ENCODE data around the gene MAPK7. TPM values are rescaled to one million over a fixed set of nuclear protein-coding genes. Genes with fewer than 3 reads are reported as not detected.

MAPK7 gene
- polyA plus RNA-seq, 2 of the 4 experiments (the other 2 are of a cell fraction): 7.2 to 25.8 TPM

Small RNA genes within 50 kb of the gene (small RNA-seq; reads per million reads assigned to genes)
- gene MIR1180 (0.29 to 30.6 (median 17.6) reads per million in 6 experiments), gene RF00537 (0 reads per million in 6 experiments)

Other genes with a start within 250 kb of the MAPK7 start
- gene EPN2, start 141.1 kb upstream of the MAPK7 start, polyA plus RNA-seq (2011; rRNA removed): 32.7 and 33.8 TPM in 2 replicates
- 30.5 to 33.0 TPM (median 32.1 TPM) in 3 replicates for gene EPN2, start 141.1 kb upstream of the MAPK7 start, polyA plus RNA-seq (2017; fragmentation: RNase III; extraction: RNeasy Plus Mini Kit Qiagen cat#74134 plus additional on column Dnase treatment)
- gene B9D1, start 15.8 kb upstream of the MAPK7 start, polyA plus RNA-seq (2011; rRNA removed): 60.6 and 65.6 TPM in 2 replicates
- gene B9D1, start 15.8 kb upstream of the MAPK7 start, polyA plus RNA-seq (2017; fragmentation: RNase III; extraction: RNeasy Plus Mini Kit Qiagen cat#74134 plus additional on column Dnase treatment): 47.6 to 59.4 TPM (median 48.2 TPM) in 3 replicates
- gene MFAP4, start 8.7 kb downstream of the MAPK7 start, polyA plus RNA-seq (2011; rRNA removed): not detected in 2 replicates
- gene MFAP4, start 8.7 kb downstream of the MAPK7 start, polyA plus RNA-seq (2017; fragmentation: RNase III; extraction: RNeasy Plus Mini Kit Qiagen cat#74134 plus additional on column Dnase treatment): 0.04 to 0.13 TPM (median 0.13 TPM) in 3 replicates
- gene RNF112, start 32.7 kb downstream of the MAPK7 start, polyA plus RNA-seq (2011; rRNA removed): 0.27 and 0.65 TPM in 2 replicates
- gene RNF112, start 32.7 kb downstream of the MAPK7 start, polyA plus RNA-seq (2017; fragmentation: RNase III; extraction: RNeasy Plus Mini Kit Qiagen cat#74134 plus additional on column Dnase treatment): 0.66 to 2.7 TPM (median 1.4 TPM) in 3 replicates
- 21.1 and 35.1 TPM in 2 replicates for gene SLC47A1, start 155.4 kb downstream of the MAPK7 start, polyA plus RNA-seq (2011; rRNA removed)
- 20.4 to 24.6 TPM (median 24.2 TPM) in 3 replicates for gene SLC47A1, start 155.4 kb downstream of the MAPK7 start, polyA plus RNA-seq (2017; fragmentation: RNase III; extraction: RNeasy Plus Mini Kit Qiagen cat#74134 plus additional on column Dnase treatment)